ENCODE measurements around the gene TTN.

DNA sequence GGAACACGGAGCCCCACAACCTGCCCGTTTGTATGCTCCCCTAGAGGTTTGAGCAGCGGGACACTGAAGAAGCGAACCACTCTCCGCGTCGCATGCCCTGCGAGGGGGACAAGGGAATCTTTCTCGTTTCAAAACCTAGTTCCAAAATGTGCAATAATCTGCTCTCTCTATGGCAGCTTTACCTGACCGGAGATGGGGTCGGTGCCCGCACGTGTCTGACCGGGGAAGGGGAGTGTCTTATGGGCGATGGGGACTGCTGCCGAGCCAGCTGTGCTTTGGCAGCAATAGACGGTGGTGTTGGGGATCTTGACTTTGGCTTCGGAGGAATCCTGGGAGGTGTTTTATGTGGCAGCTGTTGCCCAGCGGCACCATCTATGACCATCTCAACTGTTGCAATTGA is 7.9 kb downstream of the TTN start:
- TF ChIP-seq, protein P1, sequence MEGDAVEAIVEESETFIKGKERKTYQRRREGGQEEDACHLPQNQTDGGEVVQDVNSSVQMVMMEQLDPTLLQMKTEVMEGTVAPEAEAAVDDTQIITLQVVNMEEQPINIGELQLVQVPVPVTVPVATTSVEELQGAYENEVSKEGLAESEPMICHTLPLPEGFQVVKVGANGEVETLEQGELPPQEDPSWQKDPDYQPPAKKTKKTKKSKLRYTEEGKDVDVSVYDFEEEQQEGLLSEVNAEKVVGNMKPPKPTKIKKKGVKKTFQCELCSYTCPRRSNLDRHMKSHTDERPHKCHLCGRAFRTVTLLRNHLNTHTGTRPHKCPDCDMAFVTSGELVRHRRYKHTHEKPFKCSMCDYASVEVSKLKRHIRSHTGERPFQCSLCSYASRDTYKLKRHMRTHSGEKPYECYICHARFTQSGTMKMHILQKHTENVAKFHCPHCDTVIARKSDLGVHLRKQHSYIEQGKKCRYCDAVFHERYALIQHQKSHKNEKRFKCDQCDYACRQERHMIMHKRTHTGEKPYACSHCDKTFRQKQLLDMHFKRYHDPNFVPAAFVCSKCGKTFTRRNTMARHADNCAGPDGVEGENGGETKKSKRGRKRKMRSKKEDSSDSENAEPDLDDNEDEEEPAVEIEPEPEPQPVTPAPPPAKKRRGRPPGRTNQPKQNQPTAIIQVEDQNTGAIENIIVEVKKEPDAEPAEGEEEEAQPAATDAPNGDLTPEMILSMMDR (IDR thresholded peaks at IDR 0.05) = no peak
- no peak for TF ChIP-seq POLR2A (IDR thresholded peaks at IDR 0.05)
